Esophagus squamous epithelium (tissue), 5 donors: ENCODE results near the gene ST3GAL2. TPM values are rescaled to one million over a fixed set of nuclear protein-coding genes. Genes with fewer than 3 reads are reported as not detected.

ENCODE experiments used
- DNase-seq: peaks from one replicate; lab custom pipeline; 2025; lab: John Stamatoyannopoulos, UW
- H3K27ac ChIP-seq, 4 donors: fragments of 200-600 bp; sonication (generic); one replicate each; pipeline ENCODE4 v1.5.1; 2016 to 2019; ENCODE audit warnings: mild to moderate bottlenecking in 1 of 4
- H3K27me3 ChIP-seq, 4 donors: fragments of 200-600 bp; sonication (generic); 1 replicate in 3 of 4; 2 replicates in 1 of 4; pipeline versions ENCODE4 v1.5.1 to v1.6.0; 2017 to 2021; ENCODE audit warnings: antibody characterized with exemption in 1 of 4
- H3K36me3 ChIP-seq, 3 donors: fragments of 200-600 bp; sonication (generic); one replicate each; pipeline ENCODE4 v1.5.1; 2016 to 2019
- H3K4me1 ChIP-seq, 3 donors: fragments of 200-600 bp; sonication (generic); one replicate each; pipeline ENCODE4 v1.5.1; 2017 to 2019
- H3K4me3 ChIP-seq, 4 donors: fragments of 200-600 bp; sonication (generic); 1 replicate in 3 of 4; 2 replicates in 1 of 4; pipeline ENCODE4 v1.5.1; 2016 to 2019; ENCODE audit warnings: mild to moderate bottlenecking in 2 of 4, moderate library complexity in 1 of 4
- H3K9me3 ChIP-seq, 3 donors: fragments of 200-600 bp; sonication (generic); one replicate each; pipeline ENCODE4 v1.5.1; 2016 to 2019
- POLR2A ChIP-seq, 4 donors: fragments of 450-650 bp; IDR thresholded peaks; one replicate each; pipeline ENCODE4 v1.6.1; 2017; ENCODE audit warnings: antibody characterized with exemption in 4 of 4, mild to moderate bottlenecking in 4 of 4, moderate library complexity in 3 of 4
- WGBS, 2 donors: methylation state at CpG; one replicate each; pipeline ENCODE4 v1.1.5; 2018; 5-methylcytosine and 5-hydroxymethylcytosine counted together
- intact Hi-C: fragments of 100-400 bp; cut with DNase I; formaldehyde crosslinking; loops from one replicate; pipeline ENCODE4 v1.15.0; 2022
- total RNA-seq, 4 donors: library from RNA; depleted of rRNA; stranded (reverse); fragments of >200 nt; gene quantifications; one replicate each; pipeline ENCODE4 v1.1.0, GENCODE V29; 2016
- TF ChIP-seq, protein P1 (sequence below), 6 experiments: fragments of 450-650 bp in 4 of 6; fragments of 200-600 bp in 2 of 6; sonication (generic) in 2 of 6; IDR thresholded peaks; one replicate each; pipeline ENCODE4 v1.5.1; 2016 to 2019; ENCODE audit warnings: antibody characterized with exemption in 6 of 6, mild to moderate bottlenecking in 4 of 6, moderate library complexity in 4 of 6
- donor health status: DM: yes; HTN: yes; CAD: no.

Gene ST3GAL2
- total RNA-seq, 4 donors from 2014 or later = 0.80 to 6.5 (median 3.0) TPM

DNA sequence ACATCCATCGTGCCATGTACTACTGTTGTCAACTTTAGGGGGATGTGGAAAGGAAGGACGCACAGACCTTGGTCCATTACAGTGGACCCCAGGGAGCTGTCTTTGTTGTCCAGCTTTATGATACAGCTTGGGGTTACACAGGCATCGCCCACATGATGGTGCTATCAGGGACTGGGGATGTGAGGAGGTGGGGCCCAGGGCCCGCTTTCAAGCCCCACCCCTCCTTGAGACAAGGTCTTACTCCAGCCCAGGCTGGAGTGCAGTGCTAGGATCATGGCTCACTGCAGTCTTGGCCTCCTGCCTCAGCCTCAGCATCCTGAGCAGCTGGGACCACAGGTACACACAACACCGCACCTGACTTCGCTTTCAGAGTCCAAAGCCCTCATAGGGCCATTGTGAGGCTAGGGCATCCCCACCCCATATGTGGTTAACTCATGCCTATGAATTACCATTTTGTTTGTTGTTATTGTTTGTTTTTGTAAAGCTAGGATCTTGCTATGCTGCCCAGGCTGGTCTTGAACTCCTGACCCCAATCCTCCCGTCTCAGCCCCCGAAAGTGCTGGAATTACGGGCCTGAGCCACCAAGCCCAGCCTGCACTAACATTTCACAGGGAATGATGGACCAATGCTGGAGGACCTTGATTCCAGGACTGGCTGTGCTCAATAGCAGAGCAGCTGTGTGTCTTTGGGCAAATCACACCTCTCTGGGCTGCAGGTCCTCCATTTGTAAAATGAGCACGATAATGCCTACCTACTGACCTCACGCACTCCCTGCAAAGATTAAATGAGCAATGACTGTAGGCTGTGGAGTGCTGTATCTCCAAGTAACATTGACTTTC lies 17.2 kb downstream of the ST3GAL2 start:
- Histone ChIP-seq H3K36me3 (no peaks in the 10 kb centered on the region), H3K27me3 (no peaks in the 10 kb centered on the region), H3K4me1 (peaks cover 0 to 33% (median 10%) of the 10 kb centered on the region in 3 donors), H3K9me3 (no peaks in the 10 kb centered on the region), H3K27ac (no peak overlapping the region), H3K4me3 (no peak overlapping the region)
- 89 to 97% methylated on average over 5 to 9 of the region's 11 CpGs for WGBS, 2 donors
- no peak for DNase-seq
- intact Hi-C loops = no loop called here
- no peak for TF ChIP-seq POLR2A (IDR thresholded peaks at IDR 0.05)
- TF ChIP-seq, protein P1, sequence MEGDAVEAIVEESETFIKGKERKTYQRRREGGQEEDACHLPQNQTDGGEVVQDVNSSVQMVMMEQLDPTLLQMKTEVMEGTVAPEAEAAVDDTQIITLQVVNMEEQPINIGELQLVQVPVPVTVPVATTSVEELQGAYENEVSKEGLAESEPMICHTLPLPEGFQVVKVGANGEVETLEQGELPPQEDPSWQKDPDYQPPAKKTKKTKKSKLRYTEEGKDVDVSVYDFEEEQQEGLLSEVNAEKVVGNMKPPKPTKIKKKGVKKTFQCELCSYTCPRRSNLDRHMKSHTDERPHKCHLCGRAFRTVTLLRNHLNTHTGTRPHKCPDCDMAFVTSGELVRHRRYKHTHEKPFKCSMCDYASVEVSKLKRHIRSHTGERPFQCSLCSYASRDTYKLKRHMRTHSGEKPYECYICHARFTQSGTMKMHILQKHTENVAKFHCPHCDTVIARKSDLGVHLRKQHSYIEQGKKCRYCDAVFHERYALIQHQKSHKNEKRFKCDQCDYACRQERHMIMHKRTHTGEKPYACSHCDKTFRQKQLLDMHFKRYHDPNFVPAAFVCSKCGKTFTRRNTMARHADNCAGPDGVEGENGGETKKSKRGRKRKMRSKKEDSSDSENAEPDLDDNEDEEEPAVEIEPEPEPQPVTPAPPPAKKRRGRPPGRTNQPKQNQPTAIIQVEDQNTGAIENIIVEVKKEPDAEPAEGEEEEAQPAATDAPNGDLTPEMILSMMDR (IDR thresholded peaks at IDR 0.05) = no peak

DNA sequence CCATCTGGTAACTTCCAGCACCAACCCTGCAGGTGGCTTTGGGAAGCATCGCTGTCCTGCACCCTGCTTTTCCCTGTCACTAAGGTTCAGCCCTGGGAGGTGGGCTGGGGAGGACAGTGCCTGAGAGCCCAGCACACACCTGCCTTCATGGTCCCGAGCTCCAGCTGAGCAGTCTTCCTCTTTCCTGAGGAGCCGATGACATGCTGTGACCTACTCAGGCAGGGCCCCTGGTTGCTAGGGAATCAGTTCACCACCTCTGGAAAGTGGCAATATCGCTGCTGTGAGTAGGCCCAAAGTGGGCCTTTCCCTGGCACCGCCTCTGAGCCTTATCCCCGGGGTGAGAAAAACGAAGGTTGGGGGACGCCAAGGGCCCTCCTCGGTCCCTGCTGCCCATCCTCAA lies 17.9 kb downstream of the ST3GAL2 start:
- Histone ChIP-seq H3K9me3 (no peaks in the 10 kb centered on the region), H3K4me3 (no peak overlapping the region), H3K36me3 (no peaks in the 10 kb centered on the region), H3K4me1 (peaks cover 0 to 33% (median 10%) of the 10 kb centered on the region in 3 donors), H3K27me3 (no peaks in the 10 kb centered on the region), H3K27ac (no peak overlapping the region)
- intact Hi-C loops = no loop called here
- no peak for DNase-seq
- 88 to 90% methylated on average over 2 to 5 of the region's 9 CpGs for WGBS, 2 donors
- TF ChIP-seq POLR2A (IDR thresholded peaks at IDR 0.05) = no peak
- TF ChIP-seq, protein P1 (IDR thresholded peaks at IDR 0.05) = no peak

DNA sequence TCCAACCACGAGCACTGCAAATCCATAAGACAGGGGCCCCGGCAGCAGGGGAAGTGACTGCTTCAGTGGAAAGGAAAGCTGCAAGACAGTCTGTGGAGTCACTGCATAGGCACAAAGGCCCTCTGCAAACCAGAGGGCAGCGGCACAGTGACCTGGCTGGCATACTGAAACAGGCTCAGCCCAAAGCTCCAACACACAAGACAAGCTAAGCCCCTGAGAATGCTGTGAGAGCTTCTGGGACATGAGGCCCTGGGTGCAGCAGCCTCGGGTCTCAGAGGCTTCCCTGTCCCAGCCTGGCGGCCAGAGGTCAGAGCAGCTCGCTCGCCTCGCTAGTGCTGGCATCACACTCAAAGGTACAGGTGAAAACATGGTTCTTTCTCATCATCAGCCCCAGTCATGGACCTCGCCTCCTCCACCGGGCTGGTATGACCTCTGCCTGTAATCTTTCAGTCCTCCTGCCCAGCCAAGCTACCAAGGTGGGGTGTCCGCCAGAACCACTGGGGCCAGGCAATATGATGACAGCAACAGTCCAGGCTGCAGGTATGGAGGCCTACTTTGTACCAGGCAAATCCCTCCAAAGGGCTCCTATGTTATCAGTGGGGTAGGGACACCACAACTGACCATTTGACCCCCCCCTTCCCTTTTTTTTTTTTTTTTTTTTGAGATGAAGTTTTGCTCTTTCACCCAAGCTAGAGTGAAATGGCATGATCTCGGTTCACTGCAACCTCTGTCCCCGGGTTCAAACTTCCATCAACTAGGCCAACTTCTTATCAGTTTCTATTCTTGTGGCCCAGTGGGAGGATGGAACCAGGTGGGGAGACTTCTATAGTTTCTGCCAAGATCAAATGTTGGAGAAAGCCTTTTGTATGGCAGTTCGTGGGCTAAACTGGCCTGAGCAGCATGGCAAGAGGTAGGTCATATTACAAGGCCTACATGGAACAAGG lies 19.2 kb downstream of the ST3GAL2 start:
- Histone ChIP-seq H3K36me3 (no peaks in the 10 kb centered on the region), H3K27me3 (no peaks in the 10 kb centered on the region), H3K27ac (no peak overlapping the region), H3K9me3 (no peaks in the 10 kb centered on the region), H3K4me1 (peaks cover 0 to 33% (median 10%) of the 10 kb centered on the region in 3 donors), H3K4me3 (no peak overlapping the region)
- no peak for DNase-seq
- intact Hi-C loops = no loop called here
- WGBS, 2 donors = 86 to 87% methylated on average over 7 to 13 of the region's 14 CpGs
- TF ChIP-seq, protein P1 (IDR thresholded peaks at IDR 0.05) = no peak
- no peak for TF ChIP-seq POLR2A (IDR thresholded peaks at IDR 0.05)

DNA sequence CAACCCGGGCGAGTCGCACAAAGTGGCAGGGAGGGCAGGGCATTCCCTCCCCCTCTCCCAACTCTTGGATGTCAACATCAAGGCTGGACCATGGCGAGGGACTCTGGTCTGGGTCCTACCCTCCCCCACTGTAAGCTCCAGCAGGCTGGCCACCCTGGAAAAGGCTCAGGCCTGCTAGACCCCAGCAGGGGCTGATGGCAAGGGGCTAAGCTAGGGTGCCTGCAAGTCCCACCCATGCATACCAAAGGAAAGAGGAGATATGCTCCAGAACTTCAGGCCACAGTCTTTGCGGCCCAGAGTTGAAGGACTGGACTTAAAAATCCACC lies 19.9 kb downstream of the ST3GAL2 start:
- peaks cover 0 to 33% (median 10%) of the 10 kb centered on the region in 3 donors for H3K4me1 ChIP-seq
- no peaks in the 10 kb centered on the region for H3K36me3 ChIP-seq
- 53 to 60% methylated on average over 3 of the region's 5 CpGs for WGBS, 2 donors
- TF ChIP-seq, protein P1 (IDR thresholded peaks at IDR 0.05) = no peak
- no peak for TF ChIP-seq POLR2A (IDR thresholded peaks at IDR 0.05)
- no peaks in the 10 kb centered on the region for H3K27me3 ChIP-seq
- no peak for DNase-seq
- H3K9me3 ChIP-seq = no peaks in the 10 kb centered on the region
- H3K27ac ChIP-seq = no peak overlapping the region
- intact Hi-C loops = no loop called here
- no peak overlapping the region for H3K4me3 ChIP-seq
